ENCODE results near the gene SBNO1. TPM values are rescaled to one million over a fixed set of nuclear protein-coding genes. Genes with fewer than 3 reads are reported as not detected.
A peak's percentile ranks its signal among the peaks of the same experiment; 100 is the strongest.
"Not testable (repeated sequence)": the region's sequence is repeated elsewhere in the genome, so short reads cannot be mapped to it uniquely, and the experiment has no call there.

Gene SBNO1
- total RNA-seq, 1 donor from 2014 or later, result 26.1 TPM

- TF ChIP-seq CTCF (IDR thresholded peaks at IDR 0.05; ENCODE audit: insufficient read depth, low read length, severe bottlenecking), result no peak
- FAIRE-seq (no peak), DNase-seq (ENCODE audit: low read depth) (no peak)
- Histone ChIP-seq H3K27me3 (ENCODE audit: control insufficient read depth, insufficient read depth, low read length) (no peaks in the 10 kb centered on the region), H3K4me3 (ENCODE audit: low read depth, low read length) (no peak overlapping the region), H3K36me3 (ENCODE audit: control insufficient read depth, insufficient read depth, low read length) (peaks cover 10% of the 10 kb centered on the region)
These were observed 23.0 kb upstream of the SBNO1 start for GRCh38 chr12:123387508-123388176.

GRCh38 chr12:123385536-123385935 lies 20.9 kb upstream of the SBNO1 start:
- H3K4me3 ChIP-seq (ENCODE audit: low read depth, low read length); DNase-seq (ENCODE audit: low read depth); FAIRE-seq; H3K27me3 ChIP-seq (ENCODE audit: control insufficient read depth, insufficient read depth, low read length); H3K36me3 ChIP-seq (ENCODE audit: control insufficient read depth, insufficient read depth, low read length): not testable (repeated sequence)

GRCh38 chr12:123384994-123385376 lies 20.3 kb upstream of the SBNO1 start:
- no peak for TF ChIP-seq CTCF (IDR thresholded peaks at IDR 0.05; ENCODE audit: insufficient read depth, low read length, severe bottlenecking)
- H3K4me3 ChIP-seq (ENCODE audit: low read depth, low read length), result peak overlapping the region; percentile 73
- no peaks in the 10 kb centered on the region for H3K36me3 ChIP-seq (ENCODE audit: control insufficient read depth, insufficient read depth, low read length)
- H3K27me3 ChIP-seq (ENCODE audit: control insufficient read depth, insufficient read depth, low read length), result no peaks in the 10 kb centered on the region
- DNase-seq (ENCODE audit: low read depth) (peak; percentile 81), FAIRE-seq (no peak)

DNA sequence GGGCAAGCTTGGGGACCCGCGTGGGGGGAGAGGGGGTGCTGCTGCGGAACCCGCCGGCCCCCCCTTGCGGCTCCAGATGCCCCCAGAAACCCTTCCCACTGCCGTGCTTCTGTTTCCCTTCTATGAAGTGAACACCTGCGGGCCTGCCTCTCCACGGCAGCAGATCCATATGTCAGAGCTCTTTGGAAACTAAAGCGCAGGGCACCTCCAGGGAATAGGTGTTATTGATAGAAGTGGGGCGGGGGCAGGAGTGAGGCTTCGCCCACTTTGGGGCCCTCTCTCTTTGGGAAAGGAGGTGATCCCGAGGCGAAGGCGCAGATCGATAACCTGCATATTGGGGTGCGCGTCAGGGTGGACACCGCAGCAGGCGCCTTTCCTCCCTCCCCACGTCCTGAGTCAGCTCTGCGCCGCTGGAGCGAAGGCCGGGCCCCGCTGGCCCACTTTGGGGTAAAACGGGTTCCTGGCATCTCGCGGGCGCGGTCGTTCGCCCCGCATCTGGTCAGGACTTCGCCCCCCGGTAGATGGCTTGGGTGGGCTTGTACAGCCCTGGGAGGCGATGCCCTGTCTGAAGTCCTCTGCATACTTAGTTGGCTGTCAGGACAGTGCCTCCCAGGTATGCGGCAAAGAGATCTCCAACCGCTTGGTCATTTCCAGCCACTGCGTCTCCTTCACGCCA lies 19.8 kb upstream of the SBNO1 start:
- H3K27me3 ChIP-seq (ENCODE audit: control insufficient read depth, insufficient read depth, low read length), result no peaks in the 10 kb centered on the region
- peak overlapping the region; percentile 73 for H3K4me3 ChIP-seq (ENCODE audit: low read depth, low read length)
- no peak for DNase-seq (ENCODE audit: low read depth)
- FAIRE-seq, result no peak
- no peaks in the 10 kb centered on the region for H3K36me3 ChIP-seq (ENCODE audit: control insufficient read depth, insufficient read depth, low read length)
- TF ChIP-seq CTCF (IDR thresholded peaks at IDR 0.05; ENCODE audit: insufficient read depth, low read length, severe bottlenecking), result no peak

GRCh38 chr12:123382684-123383083 lies 18.0 kb upstream of the SBNO1 start:
- H3K4me3 ChIP-seq (ENCODE audit: low read depth, low read length), result no peak overlapping the region
- H3K27me3 ChIP-seq (ENCODE audit: control insufficient read depth, insufficient read depth, low read length), result no peaks in the 10 kb centered on the region
- no peak for FAIRE-seq
- no peaks in the 10 kb centered on the region for H3K36me3 ChIP-seq (ENCODE audit: control insufficient read depth, insufficient read depth, low read length)
- no peak for TF ChIP-seq CTCF (IDR thresholded peaks at IDR 0.05; ENCODE audit: insufficient read depth, low read length, severe bottlenecking)
- no peak for DNase-seq (ENCODE audit: low read depth)

GRCh38 chr12:123379391-123379790 lies 14.7 kb upstream of the SBNO1 start:
- no peak for FAIRE-seq
- DNase-seq (ENCODE audit: low read depth), result peak; percentile 46
- H3K27me3 ChIP-seq (ENCODE audit: control insufficient read depth, insufficient read depth, low read length), result no peaks in the 10 kb centered on the region
- no peak for TF ChIP-seq CTCF (IDR thresholded peaks at IDR 0.05; ENCODE audit: insufficient read depth, low read length, severe bottlenecking)
- no peaks in the 10 kb centered on the region for H3K36me3 ChIP-seq (ENCODE audit: control insufficient read depth, insufficient read depth, low read length)
- H3K4me3 ChIP-seq (ENCODE audit: low read depth, low read length), result no peak overlapping the region

- FAIRE-seq; H3K4me3 ChIP-seq (ENCODE audit: low read depth, low read length); DNase-seq (ENCODE audit: low read depth); H3K27me3 ChIP-seq (ENCODE audit: control insufficient read depth, insufficient read depth, low read length); H3K36me3 ChIP-seq (ENCODE audit: control insufficient read depth, insufficient read depth, low read length): not testable (repeated sequence)
These were observed 7.8 kb upstream of the SBNO1 start for GRCh38 chr12:123372415-123372814.

- FAIRE-seq; H3K36me3 ChIP-seq (ENCODE audit: control insufficient read depth, insufficient read depth, low read length); H3K27me3 ChIP-seq (ENCODE audit: control insufficient read depth, insufficient read depth, low read length); DNase-seq (ENCODE audit: low read depth); H3K4me3 ChIP-seq (ENCODE audit: low read depth, low read length): not testable (repeated sequence)
These were observed 7.2 kb upstream of the SBNO1 start for GRCh38 chr12:123371667-123372368.
